WTC11 (cell line): ENCODE data around the gene MPST. TPM values are rescaled to one million over a fixed set of nuclear protein-coding genes. Genes with fewer than 3 reads are reported as not detected.
"Not testable (repeated sequence)": the region's sequence is repeated elsewhere in the genome, so short reads cannot be mapped to it uniquely, and the experiment has no call there.

Experiments used
- ATAC-seq: fragments of 200-7000 bp; cut with Tn5 transposase; 2 replicates; pipeline ENCODE4 v1.10.0; 2021; ENCODE audit warnings: mild to moderate bottlenecking, moderate library complexity
- CTCF ChIA-PET: fragments of 300-600 bp; sonication (Branson Sonifier 250); formaldehyde crosslinking; loops from one replicate; lab custom pipeline; 2021; ENCODE audit warnings: antibody characterized with exemption; lab: Charles Lee
- POLR2A ChIA-PET: fragments of 350-600 bp; sonication (Branson Sonifier 250); formaldehyde crosslinking; loops from one replicate; lab custom pipeline; 2021; ENCODE audit warnings: antibody characterized with exemption; lab: Charles Lee
- DNase-seq: peaks from one replicate; pipeline ENCODE4 v3.0.0; 2021; ENCODE audit warnings: low spot score
- H3K27ac Mint-ChIP-seq: 2 replicates; pipeline ENCODE4 v1.8.0; 2021; ENCODE audit warnings: mixed read lengths
- H3K27me3 Mint-ChIP-seq: 2 replicates; pipeline ENCODE4 v1.8.0; 2021; ENCODE audit warnings: low read depth, mild to moderate bottlenecking, moderate library complexity, mixed read lengths
- H3K36me3 Mint-ChIP-seq: 2 replicates; pipeline ENCODE4 v1.8.0; 2021; ENCODE audit warnings: mixed read lengths
- H3K4me1 Mint-ChIP-seq: 2 replicates; pipeline ENCODE4 v1.8.0; 2022; ENCODE audit warnings: mixed read lengths
- H3K4me3 Mint-ChIP-seq: 2 replicates; pipeline ENCODE4 v1.8.0; 2021; ENCODE audit warnings: mild to moderate bottlenecking, moderate library complexity, mixed read lengths
- H3K9me3 Mint-ChIP-seq: 2 replicates; pipeline ENCODE4 v1.8.0; 2021; ENCODE audit warnings: mixed read lengths
- AFF4 ChIP-seq: sonication (generic); formaldehyde crosslinking; IDR thresholded peaks from 2 replicates; pipeline ENCODE4 v1.8.1; 2023; ENCODE audit warnings: mild to moderate bottlenecking, missing genetic modification reagents, borderline replicate concordance
- ATF2 ChIP-seq: sonication (generic); formaldehyde crosslinking; IDR thresholded peaks from 2 replicates; pipeline ENCODE4 v1.8.1; 2022; ENCODE audit warnings: low read depth, missing genetic modification reagents, borderline replicate concordance
- E2F5 ChIP-seq: sonication (generic); formaldehyde crosslinking; IDR thresholded peaks from 2 replicates; pipeline ENCODE4 v1.8.1; 2022; ENCODE audit warnings: mild to moderate bottlenecking, moderate library complexity, missing genetic modification reagents
- EMX1 ChIP-seq: fragments of 250-450 bp; sonication (Bioruptor Pico); IDR thresholded peaks from 2 replicates; pipeline ENCODE4 v1.8.0; 2021; ENCODE audit warnings: mild to moderate bottlenecking
- FOXP1 ChIP-seq: sonication (generic); formaldehyde crosslinking; IDR thresholded peaks from 2 replicates; pipeline ENCODE4 v1.8.0; 2022; ENCODE audit warnings: missing genetic modification reagents, mild to moderate bottlenecking, moderate library complexity, borderline replicate concordance
- NFATC4 ChIP-seq: fragments of 250-450 bp; sonication (Bioruptor Pico); IDR thresholded peaks from 2 replicates; pipeline ENCODE4 v1.9.0; 2021; ENCODE audit warnings: mild to moderate bottlenecking
- USF2 ChIP-seq: sonication (generic); formaldehyde crosslinking; IDR thresholded peaks from 2 replicates; pipeline ENCODE4 v1.8.1; 2023; ENCODE audit warnings: mild to moderate bottlenecking, missing genetic modification reagents, moderate library complexity
- ZNF138 ChIP-seq: sonication (generic); formaldehyde crosslinking; conservative IDR thresholded peaks from 2 replicates; pipeline ENCODE4 v1.8.1; 2022; ENCODE audit warnings: mild to moderate bottlenecking, moderate library complexity, missing genetic modification reagents
- total RNA-seq: library from RNA; stranded (reverse); gene quantifications from 3 replicates; pipeline ENCODE4 v1.2.3, GENCODE V29; 2021
- TF ChIP-seq, protein P1 (sequence below): sonication (generic); formaldehyde crosslinking; IDR thresholded peaks from 2 replicates; pipeline ENCODE4 v1.8.1; 2022; ENCODE audit warnings: low read depth, mild to moderate bottlenecking, moderate library complexity, missing genetic modification reagents, borderline replicate concordance
- TF ChIP-seq, protein P2 (sequence below): fragments of 250-450 bp; sonication (Bioruptor Pico); IDR thresholded peaks from 2 replicates; pipeline ENCODE4 v1.8.0; 2021; ENCODE audit warnings: mild to moderate bottlenecking
- TF ChIP-seq, protein P3 (sequence below): fragments of 250-450 bp; sonication (Bioruptor Pico); IDR thresholded peaks from 2 replicates; pipeline ENCODE4 v1.9.0; 2021; ENCODE audit warnings: moderate library complexity, mild to moderate bottlenecking, inconsistent platforms, borderline replicate concordance

MPST gene
- total RNA-seq, 1 experiment from 2014 or later, result 86.6 TPM

- Mint-ChIP-seq H3K9me3 (no peaks in the 10 kb centered on the region), H3K27me3 (peaks cover 31% of the 10 kb centered on the region), H3K27ac (no peak overlapping the region), H3K4me1 (peaks cover 2% of the 10 kb centered on the region; the same call in 1 of the 2 replicates), H3K36me3 (no peaks in the 10 kb centered on the region), H3K4me3 (no peak overlapping the region)
- ATAC-seq, result no peak
- CTCF ChIA-PET, result interaction anchor here (1.6 to 2.3 kb wide), 2 partner anchors 25 to 215 kb away, joined by 4 to 7 read pairs; no protein-coding TSS in a partner anchor
- no peak for TF ChIP-seq NFATC4 (CRISPR knock-in tag)
- no peak for TF ChIP-seq FOXP1 (CRISPR knock-in tag)
- TF ChIP-seq, protein P1, sequence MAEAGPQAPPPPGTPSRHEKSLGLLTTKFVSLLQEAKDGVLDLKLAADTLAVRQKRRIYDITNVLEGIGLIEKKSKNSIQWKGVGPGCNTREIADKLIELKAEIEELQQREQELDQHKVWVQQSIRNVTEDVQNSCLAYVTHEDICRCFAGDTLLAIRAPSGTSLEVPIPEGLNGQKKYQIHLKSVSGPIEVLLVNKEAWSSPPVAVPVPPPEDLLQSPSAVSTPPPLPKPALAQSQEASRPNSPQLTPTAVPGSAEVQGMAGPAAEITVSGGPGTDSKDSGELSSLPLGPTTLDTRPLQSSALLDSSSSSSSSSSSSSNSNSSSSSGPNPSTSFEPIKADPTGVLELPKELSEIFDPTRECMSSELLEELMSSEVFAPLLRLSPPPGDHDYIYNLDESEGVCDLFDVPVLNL (CRISPR knock-in tag), result no peak
- no peak for TF ChIP-seq AFF4 (CRISPR knock-in tag)
- TF ChIP-seq, protein P2, sequence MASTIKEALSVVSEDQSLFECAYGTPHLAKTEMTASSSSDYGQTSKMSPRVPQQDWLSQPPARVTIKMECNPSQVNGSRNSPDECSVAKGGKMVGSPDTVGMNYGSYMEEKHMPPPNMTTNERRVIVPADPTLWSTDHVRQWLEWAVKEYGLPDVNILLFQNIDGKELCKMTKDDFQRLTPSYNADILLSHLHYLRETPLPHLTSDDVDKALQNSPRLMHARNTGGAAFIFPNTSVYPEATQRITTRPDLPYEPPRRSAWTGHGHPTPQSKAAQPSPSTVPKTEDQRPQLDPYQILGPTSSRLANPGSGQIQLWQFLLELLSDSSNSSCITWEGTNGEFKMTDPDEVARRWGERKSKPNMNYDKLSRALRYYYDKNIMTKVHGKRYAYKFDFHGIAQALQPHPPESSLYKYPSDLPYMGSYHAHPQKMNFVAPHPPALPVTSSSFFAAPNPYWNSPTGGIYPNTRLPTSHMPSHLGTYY, result no peak
- TF ChIP-seq USF2 (CRISPR knock-in tag), result no peak
- no peak for TF ChIP-seq ATF2 (CRISPR knock-in tag)
- no peak for TF ChIP-seq EMX1 (CRISPR knock-in tag)
- TF ChIP-seq, protein P3, sequence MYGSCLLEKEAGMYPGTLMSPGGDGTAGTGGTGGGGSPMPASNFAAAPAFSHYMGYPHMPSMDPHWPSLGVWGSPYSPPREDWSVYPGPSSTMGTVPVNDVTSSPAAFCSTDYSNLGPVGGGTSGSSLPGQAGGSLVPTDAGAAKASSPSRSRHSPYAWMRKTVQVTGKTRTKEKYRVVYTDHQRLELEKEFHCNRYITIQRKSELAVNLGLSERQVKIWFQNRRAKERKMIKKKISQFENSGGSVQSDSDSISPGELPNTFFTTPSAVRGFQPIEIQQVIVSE, result no peak
- TF ChIP-seq E2F5, result no peak
- TF ChIP-seq ZNF138 (CRISPR knock-in tag), result no peak
- POLR2A ChIA-PET, result no interaction called here
- DNase-seq, result no peak
These were observed 51.2 kb downstream of the MPST start for GRCh38 chr22:37070744-37071143.

DNA sequence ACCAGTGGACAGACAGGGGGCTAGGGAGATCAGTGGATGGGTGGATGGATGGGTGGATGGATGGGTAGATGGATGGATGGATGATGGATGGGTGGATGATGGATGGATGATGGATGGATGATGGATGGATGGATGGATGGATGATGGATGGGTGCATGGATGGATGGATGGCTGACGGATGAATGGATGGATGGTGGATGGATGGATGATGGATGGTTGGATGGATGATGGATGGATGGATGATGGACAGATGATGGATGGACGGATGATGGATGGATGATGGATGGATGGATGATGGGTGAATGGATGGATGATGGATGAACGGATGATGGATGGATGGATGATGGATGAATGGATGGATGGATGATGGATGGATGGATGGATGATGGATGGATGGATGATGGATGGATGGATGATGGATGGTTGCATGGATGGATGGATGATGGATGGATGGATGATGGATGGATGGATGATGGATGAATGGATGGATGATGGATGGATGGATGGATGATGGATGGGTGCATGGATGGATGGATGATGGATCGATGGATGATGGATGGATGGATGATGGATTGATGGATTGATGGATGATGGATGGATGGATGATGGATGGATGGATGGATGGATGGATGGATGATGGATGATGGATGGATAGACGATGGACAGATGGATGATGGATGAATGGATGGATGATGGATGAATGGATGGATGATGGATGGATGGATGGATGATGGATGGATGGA lies 52.5 kb downstream of the MPST start:
- POLR2A ChIA-PET, H3K9me3 Mint-ChIP-seq, H3K4me3 Mint-ChIP-seq, H3K27ac Mint-ChIP-seq, H3K4me1 Mint-ChIP-seq, DNase-seq, H3K36me3 Mint-ChIP-seq, CTCF ChIA-PET, ATAC-seq: not testable (repeated sequence)
- H3K27me3 Mint-ChIP-seq, result peaks cover 20% of the 10 kb centered on the region
